NCI-H526 (cell line): ENCODE data around the gene CNKSR3.

ENCODE experiments used
- DNase-seq, 2 experiments: peaks; one replicate each; lab custom pipeline; 2025; lab: John Stamatoyannopoulos, UW

The CNKSR3 gene

GRCh38 chr6:154383273-154383672 lies 127.2 kb downstream of the CNKSR3 start:
- no peak for DNase-seq

GRCh38 chr6:154382740-154383139 lies 127.7 kb downstream of the CNKSR3 start:
- DNase-seq: no peak

DNA sequence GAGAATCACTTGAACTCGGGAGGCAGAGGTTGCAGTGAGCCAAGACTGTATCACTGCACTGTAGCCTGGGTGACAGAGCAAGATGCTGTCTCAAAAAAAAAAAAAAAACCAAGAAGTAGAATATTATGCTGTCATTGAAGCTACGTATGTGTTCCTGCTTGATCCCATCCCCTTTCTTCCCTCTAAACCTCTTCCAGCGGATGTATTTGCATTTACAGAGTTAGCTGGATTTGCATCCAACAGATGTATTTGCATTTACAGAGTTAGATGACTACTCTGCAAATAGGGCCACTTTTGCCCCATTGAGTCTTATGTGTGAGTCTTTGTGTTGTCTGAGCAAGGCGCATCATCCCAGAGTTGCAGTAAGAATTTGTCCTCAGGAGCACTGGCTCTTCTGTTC lies 128.9 kb downstream of the CNKSR3 start:
- DNase-seq: peak; percentile 96 to 98

DNA sequence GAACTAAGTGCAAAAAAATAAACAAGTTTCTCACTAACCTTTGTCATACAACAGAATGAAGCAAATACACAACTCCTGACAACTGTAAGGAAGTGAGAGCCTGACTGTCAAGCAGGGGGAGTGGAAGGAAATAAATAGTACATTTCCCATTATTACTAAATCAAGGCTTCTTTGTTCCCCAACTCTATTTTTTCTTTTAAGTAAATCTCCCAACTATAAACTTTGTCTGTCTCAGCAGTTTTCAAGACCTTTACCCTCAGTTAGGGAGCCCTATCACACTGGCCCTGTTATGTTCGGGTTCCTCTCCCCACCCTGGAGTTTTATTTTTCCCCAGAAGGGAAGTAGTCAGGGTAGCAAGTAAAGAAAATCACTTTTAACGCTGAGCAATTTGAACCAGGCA lies 129.7 kb downstream of the CNKSR3 start:
- DNase-seq: no peak

DNA sequence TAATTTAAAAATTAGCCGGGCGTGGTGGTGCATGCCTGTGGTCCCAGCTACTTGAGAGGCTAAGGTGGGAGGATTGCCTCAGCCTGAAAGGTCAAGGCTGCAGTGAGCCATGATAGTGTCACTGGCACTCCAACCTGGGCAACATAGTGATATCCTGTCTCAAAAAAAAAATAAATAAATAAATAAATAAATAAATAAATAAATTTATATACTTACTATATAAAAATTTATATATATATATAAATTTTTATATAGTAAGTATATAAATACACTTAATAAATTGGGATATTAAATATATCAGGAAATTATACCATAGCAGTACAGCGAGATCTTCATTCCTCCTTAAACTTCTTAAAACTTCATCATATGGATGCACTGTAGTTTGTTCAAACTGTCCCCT lies 130.9 kb downstream of the CNKSR3 start:
- DNase-seq: no peak

DNA sequence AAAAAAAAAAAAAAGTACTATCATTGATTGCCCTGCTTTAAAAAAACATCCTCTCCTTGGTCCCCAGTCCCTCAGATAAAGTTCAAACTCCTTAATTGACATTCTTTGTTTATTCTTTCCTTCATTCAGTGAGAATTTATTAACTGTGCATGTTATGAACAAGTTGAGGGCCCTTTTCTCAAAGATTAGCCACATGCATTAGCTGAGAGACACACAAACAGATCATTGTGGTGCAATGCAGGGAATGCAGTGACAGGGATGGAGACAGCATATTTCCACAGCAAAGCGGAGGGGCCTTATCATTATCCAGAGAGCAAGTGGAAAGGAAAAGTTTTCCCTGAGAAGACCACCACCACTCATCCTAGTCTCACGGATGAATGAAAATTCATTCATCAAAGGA lies 132.0 kb downstream of the CNKSR3 start:
- no peak for DNase-seq

- DNase-seq: no peak
Observed at GRCh38 chr6:154377726-154378125, 132.8 kb downstream of the CNKSR3 start.

GRCh38 chr6:154373971-154374370 lies 136.5 kb downstream of the CNKSR3 start:
- DNase-seq: no peak

GRCh38 chr6:154371281-154371680 lies 139.2 kb downstream of the CNKSR3 start:
- no peak for DNase-seq

DNA sequence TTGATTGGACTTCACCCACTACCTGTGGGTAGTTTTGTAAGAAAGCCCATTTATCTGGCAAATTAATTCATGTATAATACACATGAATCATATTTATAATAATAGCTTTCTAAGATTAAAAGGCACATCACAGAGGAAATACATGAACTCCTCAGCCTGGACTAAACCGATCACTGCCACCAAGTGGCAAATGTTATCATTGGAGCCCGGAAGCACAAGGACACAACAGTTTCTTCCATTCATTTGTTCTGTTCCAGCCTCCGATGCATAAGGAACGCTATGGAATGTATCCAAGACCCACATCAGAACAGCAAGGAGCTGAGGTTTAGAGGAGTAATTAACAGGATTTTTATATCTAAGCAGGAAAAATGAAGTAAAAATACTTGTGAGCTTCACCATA lies 139.9 kb downstream of the CNKSR3 start:
- DNase-seq: peak in 1 of 2 experiments; percentile 19

- no peak for DNase-seq
Observed at GRCh38 chr6:154367839-154368695, 142.4 kb downstream of the CNKSR3 start.

GRCh38 chr6:154367336-154367735 lies 143.1 kb downstream of the CNKSR3 start:
- DNase-seq: no peak

GRCh38 chr6:154363821-154364220 lies 146.7 kb downstream of the CNKSR3 start:
- DNase-seq: no peak

- DNase-seq: no peak
Observed at GRCh38 chr6:154361476-154361875, 149.0 kb downstream of the CNKSR3 start.

- DNase-seq: no peak
Observed at GRCh38 chr6:154360476-154360875, 150.0 kb downstream of the CNKSR3 start.

- DNase-seq: no peak
Observed at GRCh38 chr6:154359679-154360078, 150.8 kb downstream of the CNKSR3 start.

- DNase-seq: no peak
Observed at GRCh38 chr6:154359161-154359574, 151.3 kb downstream of the CNKSR3 start.

DNA sequence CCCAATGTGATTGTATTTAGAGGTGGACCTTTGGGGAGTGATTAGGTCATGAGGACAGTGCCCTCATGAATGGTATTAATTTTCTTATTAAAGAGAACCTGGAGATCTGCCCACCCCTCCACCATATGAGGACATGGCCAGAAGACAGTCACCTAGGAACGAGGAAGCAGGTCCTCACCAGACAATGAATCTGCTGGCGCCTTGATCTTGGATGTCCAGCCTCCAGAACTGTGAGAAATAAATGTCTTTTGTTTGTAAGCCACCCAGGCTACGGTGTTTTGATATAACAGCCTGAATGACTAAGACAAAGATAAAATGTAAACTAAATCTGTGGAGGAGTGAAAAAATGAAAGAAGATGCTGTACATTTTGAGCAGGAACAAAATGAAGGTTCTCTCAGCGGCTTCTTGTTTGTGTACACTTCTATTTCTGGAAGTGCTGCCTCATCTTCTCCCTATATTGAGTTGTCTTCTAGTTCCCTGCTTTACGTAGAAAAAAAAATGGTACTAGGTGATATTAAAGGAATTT lies 152.4 kb downstream of the CNKSR3 start:
- no peak for DNase-seq

DNA sequence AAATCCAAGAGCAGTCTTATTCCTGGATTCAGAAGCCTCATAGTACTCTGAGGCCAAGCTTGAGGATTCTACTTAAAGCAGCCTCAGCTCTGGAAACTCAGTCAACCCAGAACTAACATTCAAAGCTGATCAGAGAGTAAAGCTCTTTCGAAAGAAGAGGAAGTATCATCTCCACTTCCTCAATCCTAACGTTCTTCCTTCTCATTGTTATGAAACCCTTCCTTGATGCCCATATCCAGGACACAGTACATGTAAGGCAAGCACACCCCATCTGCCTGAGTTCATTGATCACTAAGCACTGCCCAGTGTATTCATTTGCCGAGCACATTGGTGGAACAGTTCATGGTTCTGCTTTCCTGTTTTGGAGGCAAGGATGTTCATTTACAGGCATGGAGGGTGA lies 153.8 kb downstream of the CNKSR3 start, which contains the start of gene IPCEF1:
IPCEF1 (minus strand) TSS at position 114 of the 400 bp plus-strand sequence. CDS start 90,856 bp downstream, outside the sequence.
- no peak for DNase-seq

DNA sequence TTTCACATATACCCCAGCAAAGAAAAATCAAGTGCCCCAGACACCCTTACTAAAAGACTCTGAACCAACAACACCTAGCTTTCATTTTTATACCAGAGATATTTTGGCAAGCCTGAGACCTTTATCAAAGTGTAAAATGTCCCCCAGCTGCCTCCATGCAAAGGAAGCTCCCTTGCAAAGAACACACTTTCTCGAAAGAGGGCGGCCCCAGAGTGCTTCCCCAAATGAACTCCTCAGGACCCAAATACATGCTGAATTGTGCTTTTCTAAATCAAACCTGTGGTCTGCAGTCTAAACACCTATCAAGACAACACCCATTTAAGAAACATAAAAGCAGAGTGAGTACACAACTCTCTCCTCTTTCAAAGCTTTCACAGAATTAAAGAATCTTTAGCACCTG lies 154.4 kb downstream of the CNKSR3 start:
- DNase-seq: no peak

DNA sequence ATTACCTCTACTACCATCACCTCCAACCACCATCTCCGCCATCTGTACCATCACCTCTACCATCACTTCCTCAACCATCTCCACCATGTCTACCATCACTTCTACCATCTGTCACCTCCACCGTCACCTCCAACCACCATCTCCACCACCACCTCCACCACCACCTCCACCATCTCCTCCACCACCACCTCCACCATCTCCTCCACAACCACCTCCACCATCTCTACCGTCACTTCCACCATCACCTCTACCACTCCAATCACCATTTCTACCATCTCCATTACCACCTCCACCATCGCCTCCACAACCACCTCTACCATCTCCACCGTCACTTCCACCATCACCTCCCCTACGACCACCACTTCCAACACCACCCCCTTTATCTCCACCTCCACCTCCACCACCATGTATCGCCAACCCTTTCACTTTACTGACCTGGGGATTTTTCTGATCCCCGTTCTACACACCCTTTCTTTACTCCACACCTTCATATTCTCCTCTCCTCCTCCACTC lies 156.2 kb downstream of the CNKSR3 start:
- no peak for DNase-seq

DNA sequence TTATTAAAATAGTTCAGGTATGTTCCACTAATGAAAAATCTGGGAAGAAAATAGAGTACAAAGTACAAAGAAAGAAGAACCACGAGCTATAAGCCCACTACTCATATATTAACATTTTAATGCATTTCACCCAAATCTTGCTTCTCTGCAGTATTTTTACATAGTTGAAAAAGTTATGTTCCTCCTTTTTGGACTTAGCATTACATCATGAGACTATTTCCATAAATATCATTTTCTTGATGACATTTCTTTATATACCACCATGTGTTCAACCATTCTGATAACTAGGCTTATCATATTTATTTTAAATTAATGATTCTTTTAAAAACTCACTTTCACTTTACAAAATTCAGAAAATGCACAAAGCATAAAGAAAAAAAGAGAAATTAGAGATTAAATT lies 156.9 kb downstream of the CNKSR3 start:
- no peak for DNase-seq

GRCh38 chr6:154352898-154353585 lies 157.4 kb downstream of the CNKSR3 start:
- DNase-seq: no peak
